HFFc6 (cell line): ENCODE data around the gene PLCL1. TPM values are rescaled to one million over a fixed set of nuclear protein-coding genes. Genes with fewer than 3 reads are reported as not detected.

ENCODE experiments used
- DNase-seq: peaks from one replicate; pipeline ENCODE4 v3.0.0-alpha.2; 2018
- H3K27ac Mint-ChIP-seq: 2 replicates; pipeline ENCODE4 v1.8.0; 2020; ENCODE audit warnings: mild to moderate bottlenecking, mixed read lengths
- H3K27me3 Mint-ChIP-seq: 2 replicates; pipeline ENCODE4 v1.8.0; 2021; ENCODE audit warnings: mild to moderate bottlenecking, moderate library complexity, mixed read lengths; ENCODE audit not compliant: insufficient read depth
- H3K36me3 Mint-ChIP-seq: 2 replicates; pipeline ENCODE4 v1.8.0; 2021; ENCODE audit warnings: low read depth, mixed read lengths
- H3K4me1 Mint-ChIP-seq: 2 replicates; pipeline ENCODE4 v1.8.0; 2020; ENCODE audit warnings: low read depth, mixed read lengths
- H3K4me3 Mint-ChIP-seq: 2 replicates; pipeline ENCODE4 v1.8.0; 2020; ENCODE audit warnings: mild to moderate bottlenecking, moderate library complexity, mixed read lengths
- H3K9me3 Mint-ChIP-seq: 2 replicates; pipeline ENCODE4 v1.8.0; 2020; ENCODE audit warnings: mild to moderate bottlenecking, mixed read lengths
- total RNA-seq, 6 experiments: library from RNA; stranded (reverse); fragmentation: NEBNext Ultra II Directional; extraction: Animal tissue kit (Norgen Biotek cat#: 25700); gene quantifications; 2 replicates in 1 of 6; 3 replicates in 5 of 6; pipeline ENCODE4 v1.2.3, GENCODE V29; 2021
- TF ChIP-seq, protein P1 (sequence below): fragments of 200-600 bp; sonication (generic); IDR thresholded peaks from 2 replicates; pipeline ENCODE4 v1.5.0; 2021; ENCODE audit warnings: antibody characterized with exemption, mild to moderate bottlenecking

The PLCL1 gene
- total RNA-seq, 6 experiments from 2014 or later, result 0.03 to 0.14 (median 0.12) TPM; not detected in 2

DNA sequence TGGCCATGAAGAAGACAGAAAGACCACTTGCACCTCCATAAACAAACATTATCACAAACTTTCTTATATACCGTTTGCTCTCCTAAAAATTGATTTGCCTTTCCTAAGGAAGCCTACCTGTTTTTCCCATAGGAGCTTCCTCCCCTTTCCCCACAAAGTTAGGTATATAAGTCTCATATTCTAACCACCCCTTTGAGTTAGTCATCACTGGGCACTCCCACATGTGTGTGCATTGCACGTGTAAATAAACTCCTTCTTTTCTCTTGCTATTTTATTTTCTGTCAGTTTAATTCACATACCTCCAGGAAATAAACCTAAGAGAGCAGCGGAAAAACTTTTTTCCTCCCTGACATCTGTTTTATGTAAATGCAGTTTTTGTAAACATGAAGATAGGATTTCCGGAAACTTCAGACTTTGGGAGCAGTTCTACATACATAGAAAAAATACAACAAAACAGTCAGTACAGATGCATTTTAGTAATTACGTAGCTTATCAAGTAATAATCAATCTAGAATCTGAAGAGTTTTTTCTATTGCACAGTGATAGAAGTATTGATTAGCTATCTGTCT is 46.6 kb downstream of the PLCL1 start:
- Mint-ChIP-seq H3K27me3 (no peaks in the 10 kb centered on the region; the same call in 1 of the 2 replicates), H3K9me3 (no peaks in the 10 kb centered on the region; the same call in 1 of the 2 replicates), H3K36me3 (no peaks in the 10 kb centered on the region), H3K4me3 (no peak overlapping the region), H3K27ac (no peak overlapping the region), H3K4me1 (peaks cover 3% of the 10 kb centered on the region; the same call in 1 of the 2 replicates)
- TF ChIP-seq, protein P1, sequence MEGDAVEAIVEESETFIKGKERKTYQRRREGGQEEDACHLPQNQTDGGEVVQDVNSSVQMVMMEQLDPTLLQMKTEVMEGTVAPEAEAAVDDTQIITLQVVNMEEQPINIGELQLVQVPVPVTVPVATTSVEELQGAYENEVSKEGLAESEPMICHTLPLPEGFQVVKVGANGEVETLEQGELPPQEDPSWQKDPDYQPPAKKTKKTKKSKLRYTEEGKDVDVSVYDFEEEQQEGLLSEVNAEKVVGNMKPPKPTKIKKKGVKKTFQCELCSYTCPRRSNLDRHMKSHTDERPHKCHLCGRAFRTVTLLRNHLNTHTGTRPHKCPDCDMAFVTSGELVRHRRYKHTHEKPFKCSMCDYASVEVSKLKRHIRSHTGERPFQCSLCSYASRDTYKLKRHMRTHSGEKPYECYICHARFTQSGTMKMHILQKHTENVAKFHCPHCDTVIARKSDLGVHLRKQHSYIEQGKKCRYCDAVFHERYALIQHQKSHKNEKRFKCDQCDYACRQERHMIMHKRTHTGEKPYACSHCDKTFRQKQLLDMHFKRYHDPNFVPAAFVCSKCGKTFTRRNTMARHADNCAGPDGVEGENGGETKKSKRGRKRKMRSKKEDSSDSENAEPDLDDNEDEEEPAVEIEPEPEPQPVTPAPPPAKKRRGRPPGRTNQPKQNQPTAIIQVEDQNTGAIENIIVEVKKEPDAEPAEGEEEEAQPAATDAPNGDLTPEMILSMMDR, result no peak
- DNase-seq, result no peak

- Mint-ChIP-seq H3K4me3 (no peak overlapping the region), H3K27ac (no peak overlapping the region), H3K4me1 (no peaks in the 10 kb centered on the region; the same call in 1 of the 2 replicates), H3K27me3 (no peaks in the 10 kb centered on the region; the same call in 1 of the 2 replicates), H3K9me3 (no peaks in the 10 kb centered on the region; the same call in 1 of the 2 replicates), H3K36me3 (no peaks in the 10 kb centered on the region)
- TF ChIP-seq, protein P1, result peak; percentile 47; the same call in 1 of the 2 replicates
- DNase-seq, result no peak
These were observed 47.1 kb downstream of the PLCL1 start for GRCh38 chr2:197851451-197851850.

GRCh38 chr2:197852108-197852507 is 47.7 kb downstream of the PLCL1 start:
- H3K36me3 Mint-ChIP-seq, result no peaks in the 10 kb centered on the region
- H3K4me1 Mint-ChIP-seq, result no peaks in the 10 kb centered on the region; the same call in 1 of the 2 replicates
- H3K9me3 Mint-ChIP-seq, result no peaks in the 10 kb centered on the region; the same call in 1 of the 2 replicates
- TF ChIP-seq, protein P1, result no peak
- H3K4me3 Mint-ChIP-seq, result no peak overlapping the region
- no peak for DNase-seq
- H3K27me3 Mint-ChIP-seq, result no peaks in the 10 kb centered on the region; the same call in 1 of the 2 replicates
- H3K27ac Mint-ChIP-seq, result no peak overlapping the region

- Mint-ChIP-seq H3K4me1 (no peaks in the 10 kb centered on the region; the same call in 1 of the 2 replicates), H3K4me3 (no peak overlapping the region), H3K36me3 (no peaks in the 10 kb centered on the region), H3K27me3 (no peaks in the 10 kb centered on the region; the same call in 1 of the 2 replicates), H3K9me3 (no peaks in the 10 kb centered on the region; the same call in 1 of the 2 replicates), H3K27ac (no peak overlapping the region)
- TF ChIP-seq, protein P1, result no peak
- no peak for DNase-seq
These were observed 49.2 kb downstream of the PLCL1 start for GRCh38 chr2:197853549-197853948.

- no peaks in the 10 kb centered on the region; the same call in 1 of the 2 replicates for H3K9me3 Mint-ChIP-seq
- no peak for DNase-seq
- peaks cover 4% of the 10 kb centered on the region; the same call in 1 of the 2 replicates for H3K4me1 Mint-ChIP-seq
- TF ChIP-seq, protein P1, result no peak
- no peak overlapping the region for H3K27ac Mint-ChIP-seq
- no peaks in the 10 kb centered on the region for H3K36me3 Mint-ChIP-seq
- no peaks in the 10 kb centered on the region for H3K27me3 Mint-ChIP-seq
- no peak overlapping the region for H3K4me3 Mint-ChIP-seq
These were observed 53.2 kb downstream of the PLCL1 start for GRCh38 chr2:197857476-197858107.
